ENCODE data around the gene COPB2.

- TF ChIP-seq, protein P1, sequence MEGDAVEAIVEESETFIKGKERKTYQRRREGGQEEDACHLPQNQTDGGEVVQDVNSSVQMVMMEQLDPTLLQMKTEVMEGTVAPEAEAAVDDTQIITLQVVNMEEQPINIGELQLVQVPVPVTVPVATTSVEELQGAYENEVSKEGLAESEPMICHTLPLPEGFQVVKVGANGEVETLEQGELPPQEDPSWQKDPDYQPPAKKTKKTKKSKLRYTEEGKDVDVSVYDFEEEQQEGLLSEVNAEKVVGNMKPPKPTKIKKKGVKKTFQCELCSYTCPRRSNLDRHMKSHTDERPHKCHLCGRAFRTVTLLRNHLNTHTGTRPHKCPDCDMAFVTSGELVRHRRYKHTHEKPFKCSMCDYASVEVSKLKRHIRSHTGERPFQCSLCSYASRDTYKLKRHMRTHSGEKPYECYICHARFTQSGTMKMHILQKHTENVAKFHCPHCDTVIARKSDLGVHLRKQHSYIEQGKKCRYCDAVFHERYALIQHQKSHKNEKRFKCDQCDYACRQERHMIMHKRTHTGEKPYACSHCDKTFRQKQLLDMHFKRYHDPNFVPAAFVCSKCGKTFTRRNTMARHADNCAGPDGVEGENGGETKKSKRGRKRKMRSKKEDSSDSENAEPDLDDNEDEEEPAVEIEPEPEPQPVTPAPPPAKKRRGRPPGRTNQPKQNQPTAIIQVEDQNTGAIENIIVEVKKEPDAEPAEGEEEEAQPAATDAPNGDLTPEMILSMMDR (conservative IDR thresholded peaks at IDR 0.05) = no peak
- TF ChIP-seq EZH2 (IDR thresholded peaks at IDR 0.05; ENCODE audit: low read depth) = no peak
Observed at GRCh38 chr3:139339219-139339906, 50.1 kb downstream of the COPB2 start.
